ENCODE measurements around the gene LYPD6. TPM values are rescaled to one million over a fixed set of nuclear protein-coding genes. Genes with fewer than 3 reads are reported as not detected.

LYPD6 gene
- total RNA-seq, 1 donor from 2014 or later: 0.13 TPM

GRCh38 chr2:149388120-149388816 is 57.9 kb downstream of the LYPD6 start:
- no peak for DNase-seq
- no peak for ATAC-seq (ENCODE audit: poor library complexity)
- intact Hi-C loops (cut with DNase I): no loop called here

GRCh38 chr2:149389506-149390167 is 59.2 kb downstream of the LYPD6 start:
- DNase-seq (no peak), ATAC-seq (ENCODE audit: poor library complexity) (no peak)
- intact Hi-C loops (cut with DNase I): no loop called here

- intact Hi-C loops (cut with DNase I): no loop called here
- ATAC-seq (ENCODE audit: poor library complexity): no peak
- no peak for DNase-seq
Observed at GRCh38 chr2:149393614-149394013, 63.2 kb downstream of the LYPD6 start.

- no peak for ATAC-seq (ENCODE audit: poor library complexity)
- DNase-seq: no peak
- intact Hi-C loops (cut with DNase I): no loop called here
Observed at GRCh38 chr2:149394864-149395263, 64.5 kb downstream of the LYPD6 start.

- no peak for DNase-seq
- intact Hi-C loops (cut with DNase I): no loop called here
- ATAC-seq (ENCODE audit: poor library complexity): no peak
Observed at GRCh38 chr2:149399934-149400615, 69.7 kb downstream of the LYPD6 start.

GRCh38 chr2:149400997-149401396 is 70.6 kb downstream of the LYPD6 start:
- ATAC-seq (ENCODE audit: poor library complexity) (no peak), DNase-seq (no peak)
- intact Hi-C loops (cut with DNase I): no loop called here

GRCh38 chr2:149409506-149409905 is 79.1 kb downstream of the LYPD6 start:
- intact Hi-C loops (cut with DNase I): no loop called here
- no peak for DNase-seq
- ATAC-seq (ENCODE audit: poor library complexity): no peak

- DNase-seq (no peak), ATAC-seq (ENCODE audit: poor library complexity) (no peak)
- intact Hi-C loops (cut with DNase I): no loop called here
Observed at GRCh38 chr2:149410701-149411484, 80.5 kb downstream of the LYPD6 start.

- intact Hi-C loops (cut with DNase I): no loop called here
- no peak for ATAC-seq (ENCODE audit: poor library complexity)
- DNase-seq: no peak
Observed at GRCh38 chr2:149413487-149413886, 83.1 kb downstream of the LYPD6 start.

- DNase-seq (no peak), ATAC-seq (ENCODE audit: poor library complexity) (no peak)
- intact Hi-C loops (cut with DNase I): no loop called here
Observed at GRCh38 chr2:149415086-149415485, 84.7 kb downstream of the LYPD6 start.

- DNase-seq: no peak
- intact Hi-C loops (cut with DNase I): no loop called here
- no peak for ATAC-seq (ENCODE audit: poor library complexity)
Observed at GRCh38 chr2:149418065-149418464, 87.7 kb downstream of the LYPD6 start.

GRCh38 chr2:149420053-149420963 is 89.9 kb downstream of the LYPD6 start:
- intact Hi-C loops (cut with DNase I): no loop called here
- DNase-seq (no peak), ATAC-seq (ENCODE audit: poor library complexity) (no peak)

- intact Hi-C loops (cut with DNase I): no loop called here
- DNase-seq (no peak), ATAC-seq (ENCODE audit: poor library complexity) (no peak)
Observed at GRCh38 chr2:149421791-149422190, 91.4 kb downstream of the LYPD6 start.

- ATAC-seq (ENCODE audit: poor library complexity) (no peak), DNase-seq (no peak)
- intact Hi-C loops (cut with DNase I): no loop called here
Observed at GRCh38 chr2:149422337-149422990, 92.1 kb downstream of the LYPD6 start.

GRCh38 chr2:149422991-149423338 is 92.6 kb downstream of the LYPD6 start:
- DNase-seq: no peak
- no peak for ATAC-seq (ENCODE audit: poor library complexity)
- intact Hi-C loops (cut with DNase I): no loop called here

- DNase-seq (no peak), ATAC-seq (ENCODE audit: poor library complexity) (no peak)
- intact Hi-C loops (cut with DNase I): no loop called here
Observed at GRCh38 chr2:149423630-149424029, 93.2 kb downstream of the LYPD6 start.

GRCh38 chr2:149427387-149427786 is 97.0 kb downstream of the LYPD6 start:
- ATAC-seq (ENCODE audit: poor library complexity) (no peak), DNase-seq (no peak)
- intact Hi-C loops (cut with DNase I): no loop called here

- ATAC-seq (ENCODE audit: poor library complexity): no peak
- intact Hi-C loops (cut with DNase I): no loop called here
- DNase-seq: no peak
Observed at GRCh38 chr2:149428783-149429182, 98.4 kb downstream of the LYPD6 start.

Measured in Right ventricle myocardium superior (tissue), 1 donor.